Measurements from ENCODE around the gene ALK. TPM values are rescaled to one million over a fixed set of nuclear protein-coding genes. Genes with fewer than 3 reads are reported as not detected.

Gene ALK
- total and polyA plus RNA-seq, 10 of the 15 experiments (the other 5 are each of a cell fraction or from before 2014, with no cell fraction given): 0.11 TPM; not detected in 9

GRCh38 chr2:29583548-29584156, 337.7 kb downstream of the ALK start:
- no peak for TF ChIP-seq MEF2A (IDR thresholded peaks at IDR 0.05; ENCODE audit: insufficient read depth, low read depth, low read length)
- TF ChIP-seq CHD2 (IDR thresholded peaks at IDR 0.05; ENCODE audit: borderline replicate concordance, low read depth, low read length): no peak
- TF ChIP-seq RELA (IDR thresholded peaks at IDR 0.05; ENCODE audit: borderline replicate concordance, partially characterized antibody): no peak
- no peak for TF ChIP-seq POU2F2 (IDR thresholded peaks at IDR 0.05; ENCODE audit: borderline replicate concordance, low read depth, low read length)
- no peak for TF ChIP-seq ZSCAN29 (IDR thresholded peaks at IDR 0.05)
- TF ChIP-seq, protein P1, sequence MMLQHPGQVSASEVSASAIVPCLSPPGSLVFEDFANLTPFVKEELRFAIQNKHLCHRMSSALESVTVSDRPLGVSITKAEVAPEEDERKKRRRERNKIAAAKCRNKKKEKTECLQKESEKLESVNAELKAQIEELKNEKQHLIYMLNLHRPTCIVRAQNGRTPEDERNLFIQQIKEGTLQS (IDR thresholded peaks at IDR 0.05; ENCODE audit: borderline replicate concordance, extremely low read depth, low read depth, low read length): no peak
- TF ChIP-seq MEF2B (IDR thresholded peaks at IDR 0.05; ENCODE audit: partially characterized antibody, poor library complexity, severe bottlenecking): no peak
- TF ChIP-seq RAD21 (IDR thresholded peaks at IDR 0.05; ENCODE audit: insufficient read depth, low read depth, low read length): no peak
- no peak for TF ChIP-seq EGR1 (IDR thresholded peaks at IDR 0.05; ENCODE audit: borderline replicate concordance in 1 of 2, low read depth in 2 of 2, low read length in 2 of 2)
- TF ChIP-seq MYC (IDR thresholded peaks at IDR 0.05; ENCODE audit: insufficient read depth, insufficient read length, insufficient replicate concordance, low read length, severe bottlenecking): no peak
- TF ChIP-seq PAX5 (IDR thresholded peaks at IDR 0.05; ENCODE audit: borderline replicate concordance, low read depth, low read length): no peak
- TF ChIP-seq ZBED1 (IDR thresholded peaks at IDR 0.05; ENCODE audit: borderline replicate concordance): no peak
- TF ChIP-seq PRDM15 (CRISPR knock-in tag; IDR thresholded peaks at IDR 0.05): no peak
- no peak overlapping the region for H2AFZ ChIP-seq (ENCODE audit: control insufficient read depth, low read depth, low read length)
- no peak overlapping the region for H3K9ac ChIP-seq (ENCODE audit: control insufficient read depth, insufficient read depth, low read length)
- ChIA-PET POLR2A (no interaction called here), SMC1A (ENCODE audit: uncharacterized antibody, unreplicated experiment) (no interaction called here), CTCF (no interaction called here), RAD21 (ENCODE audit: unreplicated experiment) (no interaction called here)
- no peaks in the 10 kb centered on the region for H4K20me1 ChIP-seq (ENCODE audit: control insufficient read depth, insufficient read depth)
- no TSS peak for BruUV-seq (replicated peaks)
- no peaks in the 10 kb centered on the region for H3K36me3 ChIP-seq (ENCODE audit: control insufficient read depth in 2 of 2, insufficient read depth in 2 of 2, low read length in 1 of 2)
- 93% methylated on average over 1 of the region's 1 CpG for WGBS (ENCODE audit: insufficient coverage, insufficient replicate concordance, low lambda C conversion rate, missing lambda C conversion rate)
- in situ Hi-C loops (cut with MboI): no loop called here
- no peak overlapping the region for H3K4me2 ChIP-seq (ENCODE audit: control insufficient read depth, insufficient read depth)
- no peak overlapping the region for H3K4me3 ChIP-seq
- FAIRE-seq: no peak
- ATAC-seq: no peak
- no peak overlapping the region for H3K27ac ChIP-seq (ENCODE audit: control insufficient read depth, insufficient read depth)
- intact Hi-C loops (cut with micrococcal nuclease; ENCODE audit: unreplicated experiment): loop anchor here (10.0 kb wide), 1 partner anchor 269 kb away; no protein-coding TSS in a partner anchor
- no peak for DNase-seq (ENCODE audit: low read depth, low spot score)
- H3K79me2 ChIP-seq (ENCODE audit: control insufficient read depth, insufficient read depth, low read length): no peaks in the 10 kb centered on the region
- no peaks in the 10 kb centered on the region for H3K9me3 ChIP-seq (replicated peaks; ENCODE audit: control insufficient read depth, insufficient read depth, low read length)
- no peaks in the 10 kb centered on the region; a peak in 2 of 4 replicates for H3K27me3 ChIP-seq (replicated peaks in 1 of 2; ENCODE audit: control insufficient read depth in 2 of 2, insufficient read depth in 2 of 2, low read length in 1 of 2)
- H3K4me1 ChIP-seq (ENCODE audit: control insufficient read depth, insufficient read depth, low read length): no peaks in the 10 kb centered on the region

All from GM12878 (cell line).